Measurements from ENCODE around the gene NRAP. TPM values are rescaled to one million over a fixed set of nuclear protein-coding genes. Genes with fewer than 3 reads are reported as not detected.

NRAP gene
- total and polyA plus RNA-seq, 2 donors (not counting 3 experiments of a cell fraction or from before 2014, with no cell fraction given) = not detected

DNA sequence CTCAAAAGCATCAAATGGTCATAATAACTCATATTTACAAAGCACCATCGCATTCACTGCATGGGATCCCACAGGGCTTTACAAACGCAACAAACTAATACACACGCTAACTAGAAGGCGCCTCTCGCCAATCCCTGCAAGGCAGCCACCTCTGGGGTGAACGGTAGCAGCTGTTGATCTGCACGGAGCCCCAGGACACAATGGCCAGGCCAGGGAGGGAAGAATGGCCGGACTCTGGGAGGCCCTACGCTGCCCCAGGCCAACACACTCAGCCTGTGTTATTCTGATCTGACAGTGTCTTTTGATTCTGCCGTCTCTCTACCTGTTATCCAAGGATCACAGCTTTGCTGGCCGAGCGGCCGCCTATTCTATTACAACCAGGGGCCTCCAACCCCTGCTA, 69.2 kb downstream of the NRAP start:
- CTCF ChIA-PET = no interaction called here

More for the DNA sequence above, 69.2 kb downstream of the NRAP start:
- dilution Hi-C loops (cut with MboI; ENCODE audit: extremely low pct_ligation_motif_present, low sequenced_read_pairs) = no loop called here
- Histone ChIP-seq H3K9me1 (replicated peaks; ENCODE audit: control insufficient read depth, extremely low read depth, insufficient read depth, low read length) (no peaks in the 10 kb centered on the region), H4K20me1 (replicated peaks; ENCODE audit: control insufficient read depth, extremely low read depth, insufficient read depth, low read length) (no peaks in the 10 kb centered on the region), H2AFZ (ENCODE audit: low read depth, low read length) (no peak overlapping the region), H3K79me2 (ENCODE audit: control insufficient read depth, insufficient read depth, low read length) (no peaks in the 10 kb centered on the region), H3K27ac (ENCODE audit: insufficient read depth, low read depth, low read length) (no peak overlapping the region), H3K4me1 (ENCODE audit: control insufficient read depth, extremely low read depth, insufficient read depth, low read length) (no peaks in the 10 kb centered on the region), H3K4me2 (ENCODE audit: insufficient read depth, low read length) (no peak overlapping the region), H3K4me3 (replicated peaks in 1 of 3; ENCODE audit: insufficient read depth in 1 of 3, low read depth in 1 of 3, low read length in 3 of 3) (no peak overlapping the region), H3K9me3 (replicated peaks; ENCODE audit: control insufficient read depth, insufficient read depth, low read length) (no peaks in the 10 kb centered on the region), H3K9ac (replicated peaks; ENCODE audit: extremely low read depth, insufficient read depth, low read length) (no peak overlapping the region), H3K36me3 (ENCODE audit: control insufficient read depth in 2 of 2, extremely low read depth in 1 of 2, insufficient read depth in 2 of 2, low read length in 2 of 2) (no peaks in the 10 kb centered on the region), H3K27me3 (ENCODE audit: control insufficient read depth in 2 of 2, insufficient read depth in 2 of 2, low read length in 2 of 2) (no peaks in the 10 kb centered on the region)
- DNase-seq (ENCODE audit: low read depth, low spot score) = no peak
- POLR2A ChIA-PET = no interaction called here
- no peak for FAIRE-seq
- BruUV-seq (replicated peaks) = no TSS peak
- TF ChIP-seq, protein P1, sequence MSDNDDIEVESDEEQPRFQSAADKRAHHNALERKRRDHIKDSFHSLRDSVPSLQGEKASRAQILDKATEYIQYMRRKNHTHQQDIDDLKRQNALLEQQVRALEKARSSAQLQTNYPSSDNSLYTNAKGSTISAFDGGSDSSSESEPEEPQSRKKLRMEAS (IDR thresholded peaks at IDR 0.05; ENCODE audit: insufficient read depth, insufficient read length) = no peak
- TF ChIP-seq MYC (IDR thresholded peaks at IDR 0.05; ENCODE audit: low read depth, low read length) = no peak
- TF ChIP-seq EZH2 (IDR thresholded peaks at IDR 0.05; ENCODE audit: borderline replicate concordance, low read depth, low read length, severe bottlenecking) = no peak
- TF ChIP-seq, protein P2, sequence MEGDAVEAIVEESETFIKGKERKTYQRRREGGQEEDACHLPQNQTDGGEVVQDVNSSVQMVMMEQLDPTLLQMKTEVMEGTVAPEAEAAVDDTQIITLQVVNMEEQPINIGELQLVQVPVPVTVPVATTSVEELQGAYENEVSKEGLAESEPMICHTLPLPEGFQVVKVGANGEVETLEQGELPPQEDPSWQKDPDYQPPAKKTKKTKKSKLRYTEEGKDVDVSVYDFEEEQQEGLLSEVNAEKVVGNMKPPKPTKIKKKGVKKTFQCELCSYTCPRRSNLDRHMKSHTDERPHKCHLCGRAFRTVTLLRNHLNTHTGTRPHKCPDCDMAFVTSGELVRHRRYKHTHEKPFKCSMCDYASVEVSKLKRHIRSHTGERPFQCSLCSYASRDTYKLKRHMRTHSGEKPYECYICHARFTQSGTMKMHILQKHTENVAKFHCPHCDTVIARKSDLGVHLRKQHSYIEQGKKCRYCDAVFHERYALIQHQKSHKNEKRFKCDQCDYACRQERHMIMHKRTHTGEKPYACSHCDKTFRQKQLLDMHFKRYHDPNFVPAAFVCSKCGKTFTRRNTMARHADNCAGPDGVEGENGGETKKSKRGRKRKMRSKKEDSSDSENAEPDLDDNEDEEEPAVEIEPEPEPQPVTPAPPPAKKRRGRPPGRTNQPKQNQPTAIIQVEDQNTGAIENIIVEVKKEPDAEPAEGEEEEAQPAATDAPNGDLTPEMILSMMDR (IDR thresholded peaks at IDR 0.05; ENCODE audit: extremely low read depth in 1 of 2, insufficient read depth in 1 of 2, low read depth in 1 of 2, low read length in 2 of 2) = no peak
- TF ChIP-seq POLR2AphosphoS5 (IDR thresholded peaks at IDR 0.05; ENCODE audit: insufficient read depth, low read depth, low read length) = no peak
- no peak for TF ChIP-seq GATA2 (IDR thresholded peaks at IDR 0.05; ENCODE audit: insufficient read depth, insufficient read length, low read depth, low read length)
- no peak for TF ChIP-seq JUN (IDR thresholded peaks at IDR 0.05; ENCODE audit: borderline replicate concordance, insufficient read depth, insufficient read length, low read depth)
- TF ChIP-seq POLR2A (IDR thresholded peaks at IDR 0.05; ENCODE audit: low read depth, low read length) = no peak
- TF ChIP-seq FOS (IDR thresholded peaks at IDR 0.05; ENCODE audit: borderline replicate concordance, insufficient read depth, low read length) = no peak
- intact Hi-C loops (cut with micrococcal nuclease) = no loop called here

Data from endothelial cell of umbilical vein (primary cell).